Gastrocnemius medialis (tissue), 4 donors: ENCODE measurements around the gene KRTAP5-2. TPM values are rescaled to one million over a fixed set of nuclear protein-coding genes. Genes with fewer than 3 reads are reported as not detected.

Experiments
- ATAC-seq, 2 donors: fragments of 150-250 bp; one replicate each; pipeline ENCODE4 v1.9.1; 2016
- DNase-seq, 2 donors: peaks; one replicate each; pipeline ENCODE4 v3.0.0-alpha.2; 2019
- H3K27ac ChIP-seq, 4 donors: fragments of 200-600 bp; sonication (generic); 1 replicate in 1 of 4; 2 replicates in 3 of 4; pipeline ENCODE4 v1.5.1; 2016 to 2018; ENCODE audit warnings: mild to moderate bottlenecking in 2 of 4, moderate library complexity in 1 of 4
- H3K27me3 ChIP-seq, 3 donors: fragments of 200-600 bp; sonication (generic) in 2 of 3; 1 replicate in 1 of 3; 2 replicates in 2 of 3; pipeline versions ENCODE4 v1.5.1 to v1.6.0; 2016 to 2019; ENCODE audit warnings: mild to moderate bottlenecking in 1 of 3, moderate library complexity in 1 of 3
- H3K36me3 ChIP-seq, 2 donors: fragments of 200-600 bp; sonication (generic) in 1 of 2; one replicate each; pipeline ENCODE4 v1.5.1; 2017 to 2018
- H3K4me1 ChIP-seq, 2 donors: fragments of 200-600 bp; sonication (generic) in 1 of 2; one replicate each; pipeline ENCODE4 v1.5.1; 2016 to 2017; ENCODE audit warnings: mild to moderate bottlenecking in 2 of 2
- H3K4me3 ChIP-seq, 4 donors: fragments of 200-600 bp; sonication (generic) in 3 of 4; 1 replicate in 1 of 4; 2 replicates in 3 of 4; pipeline ENCODE4 v1.5.1; 2016 to 2019; ENCODE audit warnings: mild to moderate bottlenecking in 2 of 4
- H3K9me3 ChIP-seq, 3 donors: fragments of 200-600 bp; sonication (generic) in 2 of 3; 1 replicate in 1 of 3; 2 replicates in 2 of 3; pipeline ENCODE4 v1.5.1; 2016 to 2019
- POLR2A ChIP-seq, 2 donors: fragments of 450-650 bp; IDR thresholded peaks; one replicate each; pipeline ENCODE4 v1.6.1; 2017; ENCODE audit warnings: antibody characterized with exemption in 2 of 2, mild to moderate bottlenecking in 2 of 2, moderate library complexity in 2 of 2
- in situ Hi-C, 4 donors: fragments of 200-750 bp; cut with MboI; loops; one replicate each; pipeline versions ENCODE4 v1.15.0 to v1.8.0; 2017; ENCODE audit warnings: low sequenced_read_pairs in 4 of 4
- intact Hi-C: fragments of 100-400 bp; cut with DNase I; formaldehyde crosslinking; loops from one replicate; pipeline ENCODE4 v1.15.1; 2023; ENCODE audit warnings: low total_unique reads
- total RNA-seq, 4 donors: library from RNA; depleted of rRNA; stranded (reverse); fragments of >200 nt; gene quantifications; one replicate each; pipeline versions ENCODE4 v1.1.0 to v1.2.3, GENCODE V29; 2016
- TF ChIP-seq, protein P1 (sequence below), 5 experiments: fragments of 450-650 bp in 3 of 5; fragments of 200-600 bp in 2 of 5; sonication (generic) in 2 of 5; IDR thresholded peaks in 4 of 5; conservative IDR thresholded peaks in 1 of 5; 1 replicate in 4 of 5; 2 replicates in 1 of 5; pipeline ENCODE4 v1.5.1; 2016 to 2019; ENCODE audit warnings: antibody characterized with exemption in 5 of 5, mild to moderate bottlenecking in 3 of 5, moderate library complexity in 3 of 5

Gene KRTAP5-2
- total RNA-seq, 4 donors from 2014 or later, result not detected

GRCh38 chr11:1567721-1568100 is 30.4 kb downstream of the KRTAP5-2 start:
- H3K27ac ChIP-seq, result peak overlapping the region; percentile 57 to 91 (median 76)
- no peaks in the 10 kb centered on the region for H3K9me3 ChIP-seq
- H3K27me3 ChIP-seq, result no peaks in the 10 kb centered on the region
- H3K36me3 ChIP-seq, result no peaks in the 10 kb centered on the region
- no peak overlapping the region for H3K4me3 ChIP-seq
- ATAC-seq (no peak), DNase-seq (no peak)
- intact Hi-C loops (loop anchor here (5.0 kb wide), 1 partner anchor 180 kb away; no protein-coding TSS in a partner anchor), in situ Hi-C loops (no loop called here)
- TF ChIP-seq POLR2A (IDR thresholded peaks at IDR 0.05), result peak; percentile 18 to 40
- TF ChIP-seq, protein P1, sequence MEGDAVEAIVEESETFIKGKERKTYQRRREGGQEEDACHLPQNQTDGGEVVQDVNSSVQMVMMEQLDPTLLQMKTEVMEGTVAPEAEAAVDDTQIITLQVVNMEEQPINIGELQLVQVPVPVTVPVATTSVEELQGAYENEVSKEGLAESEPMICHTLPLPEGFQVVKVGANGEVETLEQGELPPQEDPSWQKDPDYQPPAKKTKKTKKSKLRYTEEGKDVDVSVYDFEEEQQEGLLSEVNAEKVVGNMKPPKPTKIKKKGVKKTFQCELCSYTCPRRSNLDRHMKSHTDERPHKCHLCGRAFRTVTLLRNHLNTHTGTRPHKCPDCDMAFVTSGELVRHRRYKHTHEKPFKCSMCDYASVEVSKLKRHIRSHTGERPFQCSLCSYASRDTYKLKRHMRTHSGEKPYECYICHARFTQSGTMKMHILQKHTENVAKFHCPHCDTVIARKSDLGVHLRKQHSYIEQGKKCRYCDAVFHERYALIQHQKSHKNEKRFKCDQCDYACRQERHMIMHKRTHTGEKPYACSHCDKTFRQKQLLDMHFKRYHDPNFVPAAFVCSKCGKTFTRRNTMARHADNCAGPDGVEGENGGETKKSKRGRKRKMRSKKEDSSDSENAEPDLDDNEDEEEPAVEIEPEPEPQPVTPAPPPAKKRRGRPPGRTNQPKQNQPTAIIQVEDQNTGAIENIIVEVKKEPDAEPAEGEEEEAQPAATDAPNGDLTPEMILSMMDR (IDR thresholded peaks at IDR 0.05 in 4 of 5, conservative IDR thresholded peaks at IDR 0.05 in 1 of 5), result peak in 1 of 5 experiments; percentile 26
- H3K4me1 ChIP-seq, result peaks cover 0 to 75% of the 10 kb centered on the region in 2 donors

DNA sequence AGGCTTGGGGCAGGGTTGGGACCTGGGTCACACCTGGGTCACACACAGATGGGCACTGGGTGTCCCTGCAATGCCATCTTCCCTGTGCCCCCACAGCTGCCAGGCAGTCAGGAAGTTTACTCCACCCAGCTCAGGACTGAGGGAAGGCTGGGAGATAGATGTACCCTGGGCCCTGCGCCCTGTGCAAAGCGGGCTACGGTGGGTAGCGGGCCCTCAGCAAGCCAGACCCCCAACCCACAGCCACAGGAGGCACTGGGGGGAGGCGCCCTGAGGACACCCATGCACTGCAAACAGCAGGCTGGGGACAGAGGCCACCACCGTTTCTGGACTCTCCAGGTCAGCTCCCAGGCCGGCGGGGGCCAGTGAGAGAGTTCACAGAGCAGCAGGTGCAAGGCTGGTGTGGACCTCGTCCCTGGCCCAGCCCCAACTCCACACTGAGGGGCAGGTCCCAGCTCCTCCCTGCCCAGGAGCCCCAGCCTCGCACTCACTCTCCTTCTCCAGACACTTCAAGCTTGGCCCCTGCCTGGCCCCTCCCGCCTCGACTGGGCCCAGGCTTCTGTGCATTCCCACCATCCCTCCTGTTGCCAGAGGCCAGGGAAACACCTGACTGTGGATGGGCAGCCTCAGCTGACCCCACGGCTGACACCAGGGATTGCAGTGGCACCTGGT is 30.9 kb downstream of the KRTAP5-2 start:
- no peaks in the 10 kb centered on the region for H3K36me3 ChIP-seq
- ATAC-seq, result peak in 1 of 2 donors; percentile 14
- H3K27me3 ChIP-seq, result no peaks in the 10 kb centered on the region
- intact Hi-C loops (loop anchor here (5.0 kb wide), 1 partner anchor 180 kb away; no protein-coding TSS in a partner anchor), in situ Hi-C loops (no loop called here)
- DNase-seq, result peak in 1 of 2 donors; percentile 63
- H3K9me3 ChIP-seq, result no peaks in the 10 kb centered on the region
- TF ChIP-seq, protein P1 (IDR thresholded peaks at IDR 0.05 in 4 of 5, conservative IDR thresholded peaks at IDR 0.05 in 1 of 5), result no peak
- no peak for TF ChIP-seq POLR2A (IDR thresholded peaks at IDR 0.05)
- no peak overlapping the region for H3K4me3 ChIP-seq
- H3K27ac ChIP-seq, result peak overlapping the region; percentile 57 to 91 (median 76)
- peaks cover 0 to 74% of the 10 kb centered on the region in 2 donors for H3K4me1 ChIP-seq

- intact Hi-C loops, result loop anchor here (5.0 kb wide), 1 partner anchor 181 kb away; no protein-coding TSS in a partner anchor
- Histone ChIP-seq H3K36me3 (no peaks in the 10 kb centered on the region), H3K4me3 (no peak overlapping the region), H3K27ac (peak overlapping the region in 3 of 4 donors; percentile 67 to 91 (median 86)), H3K4me1 (peaks cover 0 to 74% of the 10 kb centered on the region in 2 donors), H3K9me3 (no peaks in the 10 kb centered on the region), H3K27me3 (no peaks in the 10 kb centered on the region)
- TF ChIP-seq, protein P1 (IDR thresholded peaks at IDR 0.05 in 4 of 5, conservative IDR thresholded peaks at IDR 0.05 in 1 of 5), result no peak
- TF ChIP-seq POLR2A (IDR thresholded peaks at IDR 0.05), result no peak
- ATAC-seq (no peak), DNase-seq (no peak)
- in situ Hi-C loops, result no loop called here
Measured at GRCh38 chr11:1566381-1567051, 31.6 kb downstream of the KRTAP5-2 start.

DNA sequence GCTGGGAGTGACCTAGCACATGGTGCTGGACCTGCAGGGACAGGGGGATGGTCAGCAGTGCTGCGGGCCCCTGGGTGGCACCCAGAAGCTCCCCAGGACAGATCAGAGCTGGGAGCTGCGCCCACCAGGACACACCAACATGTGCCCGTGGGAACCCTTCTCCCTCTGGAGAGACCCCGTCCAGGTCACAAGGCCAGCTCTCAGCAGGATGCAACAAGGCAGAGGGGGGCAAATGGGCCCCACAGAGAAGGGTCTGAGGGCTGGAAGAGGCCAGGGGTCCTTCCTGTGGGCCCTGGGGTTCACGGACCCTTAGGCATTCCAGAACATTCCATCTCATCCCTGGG is 32.2 kb downstream of the KRTAP5-2 start:
- Histone ChIP-seq H3K4me3 (no peak overlapping the region), H3K27me3 (no peaks in the 10 kb centered on the region), H3K36me3 (no peaks in the 10 kb centered on the region), H3K4me1 (peaks cover 0 to 73% of the 10 kb centered on the region in 2 donors), H3K27ac (peak overlapping the region in 2 of 4 donors; percentile 25 to 91), H3K9me3 (no peaks in the 10 kb centered on the region)
- ATAC-seq, result no peak
- intact Hi-C loops, result loop anchor here (5.0 kb wide), 1 partner anchor 181 kb away; no protein-coding TSS in a partner anchor
- TF ChIP-seq, protein P1 (IDR thresholded peaks at IDR 0.05 in 4 of 5, conservative IDR thresholded peaks at IDR 0.05 in 1 of 5), result no peak
- TF ChIP-seq POLR2A (IDR thresholded peaks at IDR 0.05), result no peak
- in situ Hi-C loops, result no loop called here
- no peak for DNase-seq
